Fibroblast of gingiva (primary cell): Measurements from ENCODE around the gene C1orf141.
"Not testable (repeated sequence)": the region's sequence is repeated elsewhere in the genome, so short reads cannot be mapped to it uniquely, and the experiment has no call there.

ENCODE experiments used
- DNase-seq: peaks from one replicate; pipeline ENCODE4 v3.0.0-alpha.2; 2011; ENCODE audit warnings: low read depth

The C1orf141 gene

DNA sequence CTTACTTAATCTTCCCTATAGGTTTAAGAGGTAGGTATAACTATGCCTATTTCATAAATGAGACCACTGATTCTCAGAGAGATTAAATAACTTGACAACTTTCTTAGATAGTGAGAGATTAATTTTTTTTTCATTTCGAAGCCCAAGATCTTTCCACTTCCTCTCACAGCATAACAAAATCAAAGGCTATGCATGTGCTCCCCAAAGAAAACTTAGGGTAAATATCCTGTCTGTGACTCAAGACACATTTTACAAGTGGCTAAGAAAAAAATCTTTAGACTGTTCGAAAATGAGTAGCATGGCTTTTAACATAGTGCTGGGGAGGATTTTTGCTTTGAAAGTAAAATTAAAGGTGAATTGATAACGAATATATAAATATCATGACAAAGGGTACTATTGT, 8.2 kb upstream of the C1orf141 start:
- DNase-seq, result no peak

- DNase-seq, result not testable (repeated sequence)
Measured at GRCh38 chr1:67141832-67142231, 7.1 kb upstream of the C1orf141 start.

GRCh38 chr1:67140460-67140859, 5.7 kb upstream of the C1orf141 start:
- DNase-seq, result no peak

DNA sequence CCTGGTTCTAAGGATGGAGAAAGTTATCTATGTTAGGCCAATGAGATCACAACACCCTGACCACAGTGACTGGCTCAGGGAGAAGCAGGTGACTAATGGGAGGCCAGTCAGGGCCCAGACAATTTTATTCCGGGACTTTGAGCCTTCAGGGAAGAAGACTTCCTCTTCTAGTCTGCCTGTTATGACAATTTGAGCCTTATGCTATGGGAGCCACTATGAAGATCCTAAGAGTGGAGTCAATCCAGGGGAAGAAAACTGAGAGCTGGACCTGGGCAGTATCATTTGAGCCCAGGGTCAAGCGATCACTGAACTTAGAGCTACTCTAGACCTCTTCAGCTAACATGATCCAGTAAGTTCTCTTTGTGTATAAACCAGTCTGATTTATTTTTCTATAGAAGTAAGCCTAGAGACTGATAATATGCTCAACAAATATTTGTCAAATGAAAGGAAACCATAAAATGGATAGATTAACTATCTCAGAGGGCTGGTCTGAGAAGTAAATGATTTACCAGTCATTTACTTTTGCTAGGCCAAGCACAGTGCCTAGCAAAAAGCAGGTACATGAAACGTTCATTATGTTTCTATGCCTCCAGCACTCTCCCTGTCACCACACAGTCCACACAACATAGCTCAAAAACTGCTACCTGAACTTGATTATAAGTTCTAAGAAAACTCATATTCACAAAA, 4.2 kb upstream of the C1orf141 start:
- DNase-seq, result no peak

- DNase-seq, result no peak
Measured at GRCh38 chr1:67137307-67137753, 2.6 kb upstream of the C1orf141 start.

DNA sequence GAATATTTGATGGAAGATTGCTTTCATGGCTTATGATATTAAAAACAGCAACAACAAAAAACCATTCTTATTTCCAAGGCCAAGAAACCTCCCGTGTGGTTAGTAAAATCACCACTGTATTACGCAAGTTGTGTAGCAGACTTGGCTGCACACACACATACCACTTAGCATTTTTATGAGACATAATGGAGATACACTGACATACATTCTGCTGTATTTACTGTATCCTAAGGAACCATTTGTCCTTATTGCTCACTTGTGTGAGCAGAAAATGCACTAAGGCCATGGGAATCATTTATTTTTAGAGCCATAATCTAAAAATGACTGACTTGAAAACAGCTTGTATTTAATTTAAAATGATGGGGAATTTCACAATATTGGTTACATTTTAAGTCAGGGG, 584 bp upstream of the C1orf141 start:
- peak; percentile 91 for DNase-seq

- no peak for DNase-seq
Measured at GRCh38 chr1:67133177-67133576, 1.6 kb downstream of the C1orf141 start.

GRCh38 chr1:67130673-67131072, 4.1 kb downstream of the C1orf141 start:
- DNase-seq, result no peak

GRCh38 chr1:67126974-67127373, 7.8 kb downstream of the C1orf141 start:
- DNase-seq, result no peak

- no peak for DNase-seq
Measured at GRCh38 chr1:67126111-67126746, 8.5 kb downstream of the C1orf141 start.

- DNase-seq, result no peak
Measured at GRCh38 chr1:67124455-67124854, 10.3 kb downstream of the C1orf141 start.

DNA sequence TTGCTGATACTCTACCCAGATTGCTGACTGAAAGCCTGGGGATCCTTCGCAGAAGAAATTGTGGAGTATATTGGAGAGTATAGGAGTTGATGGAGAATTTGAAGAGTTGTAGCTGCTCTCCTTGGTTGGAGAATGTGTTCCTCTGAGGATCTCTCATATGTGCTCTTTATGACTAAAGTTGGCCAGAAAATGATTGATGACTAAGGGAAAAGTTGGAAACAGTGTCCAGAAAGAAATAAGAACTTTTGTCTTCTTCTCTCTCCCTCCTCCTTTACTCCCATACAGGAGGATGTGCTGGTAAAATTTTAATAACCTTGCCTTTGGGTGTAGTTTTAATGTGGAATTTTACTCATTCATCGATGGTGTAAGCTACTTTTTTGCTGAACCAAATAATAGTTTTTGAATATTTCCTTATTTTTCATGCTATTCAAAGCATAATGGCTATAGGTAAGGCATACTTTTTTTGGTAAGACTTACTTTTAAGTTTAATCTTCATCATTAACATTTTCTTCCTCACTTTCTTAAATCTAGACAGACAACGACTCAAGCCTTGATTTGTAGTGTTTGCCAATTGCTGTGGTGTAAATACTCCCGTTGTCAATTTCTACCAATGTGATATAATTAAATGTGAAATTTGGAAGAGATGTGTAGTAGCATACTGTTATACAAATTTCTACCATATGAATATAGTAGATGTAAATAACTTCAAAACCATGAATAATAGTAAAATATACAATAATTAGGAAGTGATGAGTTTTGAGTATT, 13.7 kb downstream of the C1orf141 start:
- DNase-seq, result no peak

DNA sequence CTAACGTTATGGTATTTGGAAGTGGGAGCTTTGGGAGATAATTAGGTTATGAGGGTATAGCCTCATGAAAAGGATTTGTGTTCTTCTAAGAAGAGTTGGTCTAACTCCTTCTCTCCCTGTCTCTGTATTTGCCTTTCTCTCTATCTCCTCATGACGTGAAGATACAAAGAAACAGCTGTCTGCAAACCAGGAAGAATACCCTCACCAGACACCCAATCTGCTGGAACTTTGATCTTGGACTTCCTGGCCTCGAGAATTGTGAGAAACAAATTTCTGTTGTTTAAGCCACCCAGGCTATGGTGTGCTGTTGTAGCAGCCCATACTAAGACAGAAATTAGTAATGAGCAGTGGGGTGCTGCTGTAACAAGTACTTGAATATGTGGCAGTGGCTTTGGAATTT, 16.1 kb downstream of the C1orf141 start:
- no peak for DNase-seq

- DNase-seq, result no peak
Measured at GRCh38 chr1:67118191-67118590, 16.6 kb downstream of the C1orf141 start.

DNA sequence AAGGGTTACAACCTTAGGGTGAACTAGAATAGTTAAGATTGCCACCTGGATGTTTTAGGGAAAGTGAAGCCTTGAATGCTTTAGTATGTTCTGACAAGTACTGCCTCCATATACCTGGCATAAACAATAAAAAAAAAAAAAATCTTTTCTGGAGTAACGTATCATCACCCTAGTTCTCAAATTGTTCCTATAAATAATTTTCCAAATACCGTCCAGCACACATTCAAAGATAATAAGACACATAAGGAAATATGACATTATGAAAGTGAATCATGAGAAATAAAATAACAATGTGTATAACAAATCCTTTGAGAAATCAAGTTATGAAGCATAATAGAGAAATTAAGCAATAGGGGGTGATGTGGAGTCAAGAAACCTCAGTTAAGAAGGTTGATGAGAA, 20.6 kb downstream of the C1orf141 start:
- DNase-seq, result no peak

- no peak for DNase-seq
Measured at GRCh38 chr1:67110352-67110751, 24.4 kb downstream of the C1orf141 start.

DNA sequence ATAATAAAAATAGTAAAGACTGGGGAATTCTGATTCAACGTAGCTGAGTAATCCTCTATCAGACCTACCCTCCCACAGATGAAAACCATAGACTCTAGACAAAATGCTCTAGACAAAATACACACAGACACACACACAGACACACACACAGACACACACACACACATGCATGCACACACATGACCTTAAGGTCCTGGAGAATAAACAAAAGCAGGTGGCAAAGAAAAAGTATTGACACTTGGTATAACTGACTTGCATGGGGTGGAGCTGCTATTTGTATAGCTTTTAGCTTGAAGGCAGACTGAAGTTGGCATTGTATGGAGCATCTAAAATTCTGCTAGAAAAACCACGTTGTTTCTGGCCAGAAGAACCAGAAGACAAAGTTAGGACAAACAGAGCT, 29.3 kb downstream of the C1orf141 start:
- no peak for DNase-seq

GRCh38 chr1:67103548-67103947, 31.2 kb downstream of the C1orf141 start:
- no peak for DNase-seq

DNA sequence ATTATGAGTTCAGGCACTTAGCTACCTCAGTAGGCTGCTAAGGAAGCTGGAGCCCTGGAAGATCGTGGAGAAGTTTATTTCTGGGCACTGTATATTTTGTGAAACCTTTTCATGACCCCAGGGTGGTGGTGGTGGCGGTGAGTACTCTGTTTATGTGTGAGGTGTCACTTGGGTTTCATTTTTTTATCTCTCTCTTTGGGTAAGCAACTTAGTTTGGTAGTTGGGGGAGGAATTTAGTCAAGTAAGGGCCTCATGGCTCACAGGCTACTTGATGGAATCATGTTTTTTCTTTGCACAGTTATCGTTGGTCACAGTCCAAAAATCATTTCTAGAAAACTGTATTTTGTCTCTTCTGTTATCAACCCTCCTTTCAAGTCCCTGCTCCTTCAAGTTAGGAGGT, 33.9 kb downstream of the C1orf141 start:
- DNase-seq, result no peak

- DNase-seq, result no peak
Measured at GRCh38 chr1:67097305-67097704, 37.5 kb downstream of the C1orf141 start.

DNA sequence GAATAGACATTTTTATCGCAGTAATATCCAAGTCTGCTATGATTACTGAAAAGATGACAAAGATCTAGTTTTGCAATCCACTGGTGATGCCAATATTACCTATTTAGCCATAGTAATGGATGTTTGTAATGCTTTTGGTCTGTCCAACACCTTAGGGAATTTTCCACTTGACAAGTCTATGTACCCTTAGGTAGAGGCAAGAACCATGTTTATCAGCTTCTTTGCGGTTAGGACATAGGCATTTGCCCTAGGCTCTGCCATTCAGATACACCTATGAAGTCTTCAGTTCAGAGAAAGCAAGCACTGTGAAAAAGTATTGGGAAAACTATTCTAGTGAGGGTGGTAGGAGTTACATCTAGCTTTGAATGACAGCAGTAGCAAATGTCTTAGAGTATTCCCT, 40.6 kb downstream of the C1orf141 start:
- DNase-seq, result no peak

DNA sequence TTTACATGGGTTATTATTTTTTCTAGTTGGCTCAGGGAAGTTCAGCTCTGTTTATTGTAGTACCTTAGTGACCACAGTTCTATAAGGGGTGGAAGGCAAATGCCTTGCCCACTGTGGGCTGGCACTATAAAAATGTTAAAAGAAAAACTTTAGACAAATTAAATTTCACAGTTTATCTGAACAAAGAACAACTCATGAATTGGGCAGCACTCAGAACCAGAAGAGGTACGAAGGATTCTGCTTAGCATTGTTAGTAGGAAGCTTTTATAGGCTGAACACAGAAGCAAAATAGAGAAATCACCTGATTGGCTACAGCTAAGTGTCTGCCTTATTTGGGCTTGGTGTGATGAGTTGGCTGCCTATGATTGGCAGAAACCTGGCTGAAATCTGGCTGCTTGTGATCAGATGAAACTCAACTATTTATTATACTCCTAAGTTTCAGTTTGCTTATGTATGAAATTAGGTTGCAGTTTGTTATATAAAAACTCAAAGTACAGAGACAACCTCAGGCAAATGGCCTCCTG, 45.0 kb downstream of the C1orf141 start:
- DNase-seq, result no peak

DNA sequence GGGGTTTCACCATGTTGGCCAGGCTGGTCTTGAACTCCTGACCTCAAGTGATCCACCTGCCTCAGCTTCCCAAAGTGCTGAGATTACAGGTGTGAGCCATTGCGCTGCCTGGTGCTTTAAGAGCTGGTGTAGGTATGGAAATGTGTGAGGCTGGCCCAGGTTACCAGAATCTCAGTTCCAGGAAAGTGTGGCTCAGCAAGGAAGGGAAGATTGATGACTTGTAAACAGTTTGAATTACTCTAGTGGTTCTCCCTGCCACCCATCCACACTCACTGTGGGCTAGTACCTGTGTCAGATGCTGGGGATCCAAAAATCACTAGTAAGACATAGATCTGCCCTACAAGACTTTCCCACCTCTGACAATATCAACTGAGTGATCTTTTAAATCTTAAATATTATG, 46.3 kb downstream of the C1orf141 start:
- DNase-seq, result no peak
